HG03097 (cell line): ENCODE measurements around the gene IQCN.

ENCODE experiments used
- ATAC-seq: cut with Tn5 transposase; IDR thresholded peaks from one replicate; pipeline ENCODE4 v1.9.1; 2021; ENCODE audit not compliant: unreplicated experiment, low FRiP score

IQCN gene

DNA sequence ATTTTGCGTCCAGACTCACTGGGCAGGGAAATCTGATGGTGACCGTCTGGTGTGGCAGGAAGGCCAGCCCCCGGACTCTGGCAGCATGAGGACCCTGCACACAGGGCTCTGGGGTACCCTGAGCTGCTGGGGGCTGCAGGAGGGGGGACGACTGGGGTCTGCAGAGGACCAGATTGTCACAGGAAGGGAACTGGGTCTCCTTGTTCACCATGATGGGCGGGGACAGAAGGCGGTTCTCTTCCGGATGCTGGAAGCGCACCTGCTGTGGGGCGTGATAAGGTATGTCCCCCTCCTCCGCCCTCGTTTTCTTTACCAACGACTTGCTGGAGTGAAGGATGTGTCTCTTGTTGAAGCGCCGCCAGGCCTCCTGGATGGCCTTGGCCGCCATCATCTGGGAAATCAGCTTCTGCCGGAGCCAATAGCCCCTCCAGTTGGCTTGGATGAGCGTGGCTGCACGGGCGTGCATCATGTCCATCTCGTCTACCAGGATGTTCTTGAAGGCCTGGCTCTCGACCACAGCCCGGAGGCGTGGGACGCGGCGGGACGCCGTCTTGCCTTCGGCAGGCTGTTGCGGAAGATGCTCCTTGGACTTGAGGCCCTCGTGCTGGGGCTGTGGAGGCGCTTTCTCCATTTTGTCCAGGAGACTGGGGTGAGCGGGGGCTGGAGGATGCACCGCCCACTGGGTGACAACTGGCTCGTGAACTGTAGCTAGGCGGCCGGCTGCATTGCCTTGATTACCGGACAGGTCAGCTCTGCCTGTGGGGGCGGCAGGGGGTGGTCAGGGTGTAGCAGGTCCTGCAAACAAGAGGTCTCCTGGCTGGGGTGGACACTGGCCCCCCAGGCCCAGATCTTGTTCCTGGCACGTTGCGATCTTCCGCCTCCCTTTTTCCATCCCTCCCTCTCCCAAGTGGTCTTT lies 7.2 kb downstream of the IQCN start:
- ATAC-seq: no peak

DNA sequence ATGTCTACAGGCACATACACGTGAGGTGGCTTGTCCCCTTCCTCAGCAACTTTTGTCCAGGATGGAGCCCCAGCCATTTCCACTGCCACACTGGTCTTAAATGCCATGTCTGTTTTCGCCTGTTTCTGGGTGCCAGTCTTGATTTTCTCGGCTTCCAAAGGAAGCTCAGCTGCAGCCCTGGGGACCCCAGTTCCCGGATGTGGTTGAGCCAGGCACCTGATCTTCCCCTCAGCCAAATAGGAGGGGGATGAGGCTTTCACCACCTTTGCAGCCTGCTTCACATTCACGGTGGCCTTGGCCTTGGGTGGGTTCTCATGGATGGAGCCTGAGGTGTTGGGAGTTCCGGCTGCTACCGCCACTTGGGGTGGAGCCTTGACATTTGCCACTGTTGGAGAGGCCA lies 8.7 kb downstream of the IQCN start:
- no peak for ATAC-seq

- ATAC-seq: no peak
Measured at GRCh38 chr19:18264971-18265540, 9.2 kb downstream of the IQCN start.

GRCh38 chr19:18264137-18264854 lies 10.0 kb downstream of the IQCN start:
- no peak for ATAC-seq

- ATAC-seq: no peak
Measured at GRCh38 chr19:18263324-18264136, 10.7 kb downstream of the IQCN start.

DNA sequence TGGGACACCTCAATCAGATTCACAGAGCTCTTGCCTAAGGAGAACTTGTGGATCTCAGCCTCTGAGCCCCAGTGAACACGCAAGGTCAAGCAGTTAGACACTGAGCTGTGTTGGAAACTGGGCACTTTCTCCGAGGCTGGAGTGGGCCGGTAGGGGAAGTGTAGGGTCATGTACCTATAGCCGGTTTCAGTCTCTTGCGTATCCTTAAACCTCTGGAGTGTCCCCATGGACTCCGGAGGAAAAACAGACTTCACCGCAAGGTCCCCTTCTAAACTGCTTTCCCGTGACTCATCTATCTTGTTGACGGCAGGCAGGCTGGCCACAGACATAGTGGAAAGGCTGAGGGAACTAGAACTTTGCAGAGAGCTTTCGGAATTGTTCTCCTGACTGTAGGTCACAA lies 11.3 kb downstream of the IQCN start:
- no peak for ATAC-seq

GRCh38 chr19:18262144-18262543 lies 12.1 kb downstream of the IQCN start:
- no peak for ATAC-seq

DNA sequence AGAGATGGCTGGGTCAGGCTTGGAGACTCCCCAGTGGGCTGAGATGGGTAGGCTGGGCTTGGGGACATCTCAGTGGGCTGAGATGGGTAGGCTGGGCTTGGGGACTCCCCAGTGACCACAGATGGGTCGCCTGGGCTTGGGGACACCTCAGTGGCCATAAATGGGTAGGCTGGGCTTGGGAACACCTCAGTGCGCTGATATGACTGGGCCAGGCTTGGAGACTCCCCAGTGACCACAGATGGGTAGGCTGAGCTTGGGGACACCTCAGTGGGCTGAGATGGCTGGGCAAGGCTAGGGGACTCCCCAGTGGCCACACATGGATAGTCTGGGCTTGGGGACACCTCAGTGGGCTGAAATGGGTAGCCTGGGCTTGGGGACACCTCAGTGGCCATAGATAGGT lies 12.8 kb downstream of the IQCN start:
- no peak for ATAC-seq

DNA sequence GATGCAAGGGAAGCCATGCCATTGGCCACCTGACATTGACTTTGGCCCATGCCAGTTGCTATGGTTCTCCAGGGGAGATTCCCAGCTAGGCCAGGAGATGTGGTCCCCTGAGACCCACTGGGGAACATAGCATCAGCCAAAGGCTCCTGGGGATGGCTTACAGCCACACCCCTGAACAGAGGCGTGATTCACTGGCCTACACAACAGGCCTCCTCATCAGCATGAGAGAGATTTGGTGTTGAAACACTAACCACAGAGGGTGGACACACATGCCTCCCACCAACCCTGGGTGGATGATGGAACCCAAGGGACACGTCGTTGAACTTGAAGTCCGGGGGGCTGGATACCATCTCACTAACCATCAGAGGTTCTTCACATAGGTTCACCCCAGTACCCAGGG lies 14.4 kb downstream of the IQCN start:
- ATAC-seq: no peak

GRCh38 chr19:18257503-18258470 lies 16.5 kb downstream of the IQCN start:
- ATAC-seq: no peak

DNA sequence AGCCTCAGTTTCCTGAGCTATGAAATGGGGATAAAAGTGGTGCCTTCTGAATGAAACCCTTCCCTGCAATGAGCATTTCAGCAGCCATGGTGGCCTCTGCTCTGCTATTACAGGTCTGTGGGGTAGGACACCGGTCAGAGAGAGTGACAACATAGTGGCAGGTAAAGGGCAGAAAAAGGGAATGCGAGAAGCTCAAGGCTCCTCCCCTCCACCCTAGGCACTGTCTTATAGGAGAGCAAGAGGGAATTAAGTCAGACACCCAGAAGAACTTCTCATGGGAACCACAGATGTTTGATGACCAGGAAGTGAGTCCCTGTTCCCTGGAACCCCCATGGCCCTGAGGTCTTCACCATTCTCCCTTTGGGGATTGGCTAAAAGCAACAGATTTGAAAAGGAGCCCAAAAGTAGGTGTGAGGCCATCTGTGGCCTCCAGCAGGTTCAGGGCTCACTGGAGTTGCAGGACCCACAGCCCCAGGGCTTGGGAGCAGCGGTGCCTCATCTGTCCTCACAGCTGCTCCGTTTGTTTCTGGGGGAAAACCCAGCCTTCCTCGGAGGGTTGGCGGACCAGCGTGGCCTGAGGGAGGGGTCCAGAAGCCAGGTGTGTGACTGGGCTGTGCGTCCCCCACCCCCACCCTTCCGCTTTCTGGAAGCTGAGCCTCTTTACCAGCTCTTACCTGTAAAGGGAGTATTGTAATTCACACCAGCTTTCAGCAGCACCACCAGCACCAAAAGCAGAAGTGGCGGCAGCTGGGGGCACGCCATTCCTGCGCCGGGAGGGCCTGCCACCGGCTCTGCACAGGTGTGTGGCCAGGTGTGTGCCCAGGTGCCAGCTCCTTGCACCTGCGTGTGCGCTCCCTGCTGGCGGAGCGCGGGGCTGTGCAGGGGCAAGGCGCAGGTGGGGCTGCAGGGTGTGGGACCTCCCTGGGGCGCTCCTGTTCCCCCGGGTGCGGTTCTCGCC lies 19.4 kb downstream of the IQCN start:
- no peak for ATAC-seq

DNA sequence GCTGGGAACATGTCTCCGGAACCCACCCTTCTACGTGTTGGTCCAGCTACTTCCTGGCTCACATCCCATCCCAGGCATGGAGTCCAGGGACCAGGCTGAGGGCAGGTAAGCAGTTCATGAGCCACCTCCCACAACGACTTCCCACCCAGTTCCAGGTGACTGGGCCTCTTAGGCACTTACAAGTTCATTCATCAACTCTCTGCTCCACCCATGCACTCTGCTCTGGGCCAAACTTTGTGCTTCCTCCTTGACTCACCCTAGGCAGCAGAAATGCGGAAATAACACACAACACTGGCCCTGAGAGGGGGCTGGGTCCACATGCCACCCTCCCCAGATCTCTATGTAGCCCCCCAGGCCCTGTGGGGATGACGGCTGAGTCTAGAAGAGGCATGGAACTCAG lies 20.5 kb downstream of the IQCN start:
- ATAC-seq: no peak

DNA sequence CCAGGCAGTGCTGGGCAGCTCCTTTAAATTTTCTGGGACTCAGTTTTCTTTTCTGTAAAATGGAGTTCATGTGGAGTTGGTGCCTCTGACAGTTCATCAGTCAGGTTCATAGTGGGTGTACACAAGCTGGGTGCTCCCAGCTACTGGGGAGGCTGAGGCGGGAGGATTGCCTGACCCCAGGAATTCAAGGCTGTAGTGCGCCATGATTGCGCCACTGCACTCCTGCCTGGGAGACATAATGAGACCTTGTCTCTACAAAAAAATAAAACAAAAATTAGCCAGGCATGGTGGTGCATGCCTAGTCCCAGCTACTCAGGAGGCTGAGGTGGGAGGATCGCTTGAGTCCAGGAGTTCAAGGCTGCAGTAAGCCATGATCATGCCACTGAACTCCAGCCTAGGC lies 21.1 kb downstream of the IQCN start:
- ATAC-seq: no peak

DNA sequence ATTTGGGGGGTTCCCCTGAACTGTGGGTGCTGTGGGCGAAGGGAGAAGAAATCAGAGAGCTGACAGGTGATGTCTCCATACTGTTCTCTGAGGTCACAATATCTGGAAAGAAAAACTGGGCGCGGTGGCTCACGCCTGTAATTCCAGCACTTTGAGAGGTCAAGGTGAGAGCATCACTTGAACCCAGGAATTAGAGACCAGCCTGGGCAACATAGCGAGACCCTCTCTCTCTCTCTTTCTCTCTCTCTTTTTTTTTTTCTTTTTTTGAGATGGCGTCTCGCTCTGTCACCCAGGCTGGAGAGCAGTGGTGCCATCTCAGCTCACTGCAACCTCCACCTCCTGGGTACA lies 21.9 kb downstream of the IQCN start:
- no peak for ATAC-seq

DNA sequence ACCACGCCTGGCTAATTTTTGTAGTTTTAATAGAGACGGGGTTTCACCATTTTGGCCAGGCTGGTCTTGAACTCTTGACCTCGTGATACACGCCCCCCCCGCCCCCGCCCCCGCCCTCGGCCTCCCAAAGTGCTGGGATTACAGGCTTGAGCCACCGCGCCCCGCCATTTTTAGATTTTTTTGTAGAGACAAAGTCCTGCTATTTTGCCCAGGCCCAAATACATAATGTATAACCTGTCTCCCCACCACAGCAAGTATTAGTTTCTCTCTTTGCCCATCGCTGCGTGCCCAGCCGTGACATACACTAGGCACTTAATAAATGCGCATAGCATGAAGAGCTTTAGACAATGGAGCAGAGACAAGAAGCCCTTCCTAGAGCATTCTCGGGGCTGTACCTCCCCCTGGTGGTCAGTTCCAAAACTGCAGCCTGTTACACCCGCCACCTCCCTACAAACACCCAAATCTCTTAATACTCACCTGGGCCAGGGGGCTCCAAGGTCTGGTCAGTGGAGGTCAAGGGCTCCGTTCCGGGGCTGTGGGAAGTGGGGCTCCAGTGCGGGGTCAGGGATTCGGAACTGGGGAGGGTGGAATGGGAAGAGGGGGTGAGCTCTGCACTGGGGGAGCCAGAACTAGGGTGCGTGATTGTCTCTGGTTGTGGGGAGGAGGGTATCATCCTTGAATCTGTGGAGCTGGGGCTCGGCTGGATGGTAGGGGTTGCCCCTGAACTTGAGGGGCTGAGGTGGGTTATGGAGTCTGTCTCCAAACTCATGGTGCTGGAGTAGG lies 22.5 kb downstream of the IQCN start:
- ATAC-seq: no peak

- no peak for ATAC-seq
Measured at GRCh38 chr19:18249834-18250233, 24.4 kb downstream of the IQCN start.

DNA sequence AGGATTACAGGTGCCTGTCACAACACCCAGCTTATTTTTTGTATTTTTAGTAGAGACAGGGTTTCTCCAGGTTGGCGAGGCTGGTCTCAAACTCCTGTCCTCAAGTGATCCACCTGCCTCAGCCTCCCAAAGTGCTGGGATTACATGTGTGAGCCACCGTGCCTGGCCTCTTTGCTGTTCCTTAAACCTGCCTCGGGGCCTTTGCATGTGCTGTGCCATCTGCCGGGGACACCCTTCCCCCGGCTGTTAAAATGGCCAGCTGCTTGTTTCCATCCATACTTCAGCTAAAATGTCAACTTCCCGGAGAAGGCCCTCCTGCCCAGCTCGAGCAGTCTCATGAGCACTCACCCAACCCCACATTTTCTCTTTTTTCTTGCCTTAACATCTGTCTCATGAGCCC lies 29.0 kb downstream of the IQCN start:
- no peak for ATAC-seq

DNA sequence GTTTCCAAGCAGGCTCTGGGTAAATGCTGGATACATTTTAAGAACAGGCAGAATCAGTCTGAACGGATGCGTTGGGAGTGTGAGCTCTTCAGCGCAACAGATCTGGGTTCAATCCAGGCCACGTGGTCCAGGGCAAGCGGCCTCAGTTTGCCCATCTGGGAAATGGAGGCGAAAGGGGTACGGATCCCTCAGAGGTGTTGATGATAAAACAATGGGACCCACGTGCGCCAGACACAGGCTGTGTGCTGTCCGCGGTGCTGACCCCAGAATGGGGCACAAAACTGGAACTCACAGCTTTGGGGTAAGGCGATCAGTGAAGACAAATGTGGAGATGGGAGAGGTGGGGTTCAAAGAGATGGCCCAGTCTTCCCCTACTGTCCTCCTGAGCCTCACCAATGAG lies 34.9 kb downstream of the IQCN start:
- no peak for ATAC-seq
